Lung (tissue), 12 donors: ENCODE measurements around the gene DNAH7. TPM values are rescaled to one million over a fixed set of nuclear protein-coding genes. Genes with fewer than 3 reads are reported as not detected.

Experiments used
- ATAC-seq: fragments of 200-7000 bp; cut with Tn5 transposase; one replicate; pipeline ENCODE4 v1.9.1; 2020; ENCODE audit warnings: moderate number of reproducible peaks; ENCODE audit not compliant: insufficient read depth, low FRiP score
- DNase-seq, 3 donors: peaks; one replicate each; pipeline ENCODE4 v3.0.0-alpha.2; 2013 to 2017
- H3K27ac ChIP-seq, 2 donors: one replicate each; pipeline ENCODE4 v1.5.1; 2013; ENCODE audit warnings: mild to moderate bottlenecking in 2 of 2, moderate library complexity in 2 of 2, control low read depth in 1 of 2, inconsistent platforms in 1 of 2, low read depth in 1 of 2, low read length in 1 of 2
- H3K27me3 ChIP-seq, 3 donors: one replicate each; pipeline ENCODE4 v1.5.1; 2013; ENCODE audit warnings: low read length in 2 of 3; ENCODE audit not compliant: control insufficient read depth in 3 of 3, insufficient read depth in 3 of 3
- H3K36me3 ChIP-seq, 4 donors: one replicate each; pipeline ENCODE4 v1.5.1; 2013; ENCODE audit warnings: low read length in 4 of 4, mild to moderate bottlenecking in 1 of 4, moderate library complexity in 1 of 4; ENCODE audit not compliant: control insufficient read depth in 4 of 4, insufficient read depth in 4 of 4
- H3K4me1 ChIP-seq, 5 donors: one replicate each; pipeline ENCODE4 v1.5.1; 2013; ENCODE audit warnings: low read length in 5 of 5, mild to moderate bottlenecking in 2 of 5, moderate library complexity in 1 of 5; ENCODE audit not compliant: control insufficient read depth in 5 of 5, insufficient read depth in 5 of 5
- H3K4me3 ChIP-seq: one replicate; pipeline ENCODE4 v1.5.1; 2013; ENCODE audit warnings: mild to moderate bottlenecking, control low read depth, moderate library complexity
- H3K9ac ChIP-seq, 2 donors: one replicate each; pipeline ENCODE4 v1.5.1; 2013; ENCODE audit warnings: low read length in 2 of 2, control low read depth in 1 of 2; ENCODE audit not compliant: insufficient read depth in 1 of 2
- H3K9me3 ChIP-seq, 4 donors: one replicate each; pipeline ENCODE4 v1.5.1; 2013; ENCODE audit warnings: low read length in 3 of 4, mild to moderate bottlenecking in 1 of 4, moderate library complexity in 1 of 4; ENCODE audit not compliant: control insufficient read depth in 4 of 4, insufficient read depth in 3 of 4
- WGBS, 2 donors: extraction: QIAGEN DNeasy Blood & Tissue Kit; methylation state at CpG; one replicate each; pipeline ENCODE4 v1.1.7; 2013; 5-methylcytosine and 5-hydroxymethylcytosine counted together
- polyA plus RNA-seq, 2 donors: library from polyadenylated mRNA; stranded (reverse); fragments of 200-250 nt; gene quantifications; one replicate each; pipeline ENCODE4 v1.2.1, GENCODE V29; 2013
- total RNA-seq, 2 donors: library from RNA; depleted of rRNA in 1 of 2; stranded (reverse); fragments of >200 nt in 1 of 2; gene quantifications; one replicate each; pipeline ENCODE4 v1.2.1, GENCODE V29; 2014 to 2021
- TF ChIP-seq, protein P1 (sequence below): IDR thresholded peaks from 2 replicates; pipeline ENCODE4 v1.5.1; 2012; ENCODE audit warnings: mild to moderate bottlenecking; ENCODE audit errors: control extremely low read depth, extremely low read depth
- donor health status: control.
- donor health status: control.
- donor health status: Bipolar disorder and iron deficiency.
- donor health status: healthy.
- donor health status: DM: yes; HTN: yes; CAD: no.

The DNAH7 gene
- total and polyA plus RNA-seq, 4 donors, result 1.9 to 32.9 (median 11.3) TPM

DNA sequence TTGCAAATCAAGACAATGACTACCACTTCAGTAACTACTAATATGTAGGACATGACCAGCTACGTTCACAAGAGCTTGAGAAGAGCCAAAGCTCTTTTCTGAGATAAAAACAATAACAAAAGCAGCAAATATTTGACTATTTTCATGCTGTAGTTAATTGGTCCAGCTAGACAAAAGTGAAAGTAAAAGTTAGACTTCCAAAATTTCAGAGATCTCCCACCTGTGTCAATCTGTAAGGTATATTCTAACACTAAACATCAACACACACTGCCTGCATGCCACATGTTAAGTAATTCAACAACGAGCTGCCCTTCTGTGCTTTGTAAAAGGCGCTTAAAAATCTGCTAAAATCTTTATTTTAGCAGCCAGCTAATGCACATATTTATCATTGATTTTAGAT lies 225.7 kb downstream of the DNAH7 start:
- ATAC-seq (no peak), DNase-seq (no peak)
- no peak overlapping the region for H3K9ac ChIP-seq
- no peaks in the 10 kb centered on the region for H3K9me3 ChIP-seq
- no peaks in the 10 kb centered on the region for H3K36me3 ChIP-seq
- H3K4me3 ChIP-seq, result no peak overlapping the region
- H3K27ac ChIP-seq, result no peak overlapping the region
- H3K4me1 ChIP-seq, result no peaks in the 10 kb centered on the region
- WGBS, 2 donors, result 69 to 77% methylated on average over 3 of the region's 3 CpGs
- TF ChIP-seq, protein P1, sequence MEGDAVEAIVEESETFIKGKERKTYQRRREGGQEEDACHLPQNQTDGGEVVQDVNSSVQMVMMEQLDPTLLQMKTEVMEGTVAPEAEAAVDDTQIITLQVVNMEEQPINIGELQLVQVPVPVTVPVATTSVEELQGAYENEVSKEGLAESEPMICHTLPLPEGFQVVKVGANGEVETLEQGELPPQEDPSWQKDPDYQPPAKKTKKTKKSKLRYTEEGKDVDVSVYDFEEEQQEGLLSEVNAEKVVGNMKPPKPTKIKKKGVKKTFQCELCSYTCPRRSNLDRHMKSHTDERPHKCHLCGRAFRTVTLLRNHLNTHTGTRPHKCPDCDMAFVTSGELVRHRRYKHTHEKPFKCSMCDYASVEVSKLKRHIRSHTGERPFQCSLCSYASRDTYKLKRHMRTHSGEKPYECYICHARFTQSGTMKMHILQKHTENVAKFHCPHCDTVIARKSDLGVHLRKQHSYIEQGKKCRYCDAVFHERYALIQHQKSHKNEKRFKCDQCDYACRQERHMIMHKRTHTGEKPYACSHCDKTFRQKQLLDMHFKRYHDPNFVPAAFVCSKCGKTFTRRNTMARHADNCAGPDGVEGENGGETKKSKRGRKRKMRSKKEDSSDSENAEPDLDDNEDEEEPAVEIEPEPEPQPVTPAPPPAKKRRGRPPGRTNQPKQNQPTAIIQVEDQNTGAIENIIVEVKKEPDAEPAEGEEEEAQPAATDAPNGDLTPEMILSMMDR, result no peak
- H3K27me3 ChIP-seq, result no peaks in the 10 kb centered on the region

DNA sequence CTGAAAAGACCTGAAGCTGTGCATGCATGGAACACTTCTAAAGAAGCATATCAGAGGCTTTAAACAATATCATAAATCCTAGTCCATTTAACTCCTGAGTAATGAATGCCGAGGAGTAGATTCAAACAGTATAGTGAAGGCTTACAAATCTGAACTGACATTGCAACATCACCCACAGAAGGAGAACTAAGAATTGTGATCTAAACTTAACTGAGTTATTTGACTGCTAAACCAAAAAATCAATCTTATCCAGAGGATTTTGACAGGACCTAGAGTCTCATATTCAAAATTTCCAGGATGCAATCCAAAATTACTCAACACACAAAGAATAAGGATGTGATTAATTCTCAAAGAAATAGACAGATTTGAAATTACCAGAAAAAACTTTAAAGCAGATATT lies 230.6 kb downstream of the DNAH7 start:
- DNase-seq (no peak), ATAC-seq (no peak)
- Histone ChIP-seq H3K9me3 (peaks cover 0 to 3% (median 0%) of the 10 kb centered on the region in 4 donors), H3K27me3 (no peaks in the 10 kb centered on the region), H3K9ac (no peak overlapping the region), H3K27ac (no peak overlapping the region), H3K36me3 (no peaks in the 10 kb centered on the region), H3K4me1 (no peaks in the 10 kb centered on the region), H3K4me3 (no peak overlapping the region)
- 41 to 66% methylated on average over 1 of the region's 1 CpG for WGBS, 2 donors
- TF ChIP-seq, protein P1, result no peak

- Histone ChIP-seq H3K36me3 (no peaks in the 10 kb centered on the region), H3K9ac (no peak overlapping the region), H3K27ac (no peak overlapping the region), H3K4me1 (no peaks in the 10 kb centered on the region), H3K27me3 (no peaks in the 10 kb centered on the region), H3K9me3 (peaks cover 0 to 3% (median 0%) of the 10 kb centered on the region in 4 donors), H3K4me3 (no peak overlapping the region)
- 96% methylated on average over 2 of the region's 2 CpGs for WGBS, 2 donors
- ATAC-seq, result no peak
- no peak for DNase-seq
- TF ChIP-seq, protein P1, result no peak
These were observed 232.6 kb downstream of the DNAH7 start for GRCh38 chr2:195836002-195836401.

DNA sequence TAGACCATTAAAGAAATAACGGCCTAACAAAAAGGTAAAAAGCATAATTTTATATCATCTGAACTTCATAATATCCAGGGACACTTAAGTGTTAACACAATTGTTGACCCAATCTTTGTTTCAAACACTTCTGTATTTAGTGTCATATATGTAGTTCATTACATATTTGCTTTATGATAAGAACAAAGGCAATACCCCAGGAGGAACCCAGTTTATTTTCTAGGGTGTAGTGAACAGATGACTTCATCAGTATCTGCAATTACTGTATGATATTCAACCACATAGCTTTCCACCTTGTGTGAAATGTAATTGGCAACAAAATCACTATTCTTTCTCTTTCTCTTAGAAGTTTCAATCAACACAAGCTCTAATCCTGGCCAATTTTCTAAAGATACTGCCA lies 233.8 kb downstream of the DNAH7 start:
- Histone ChIP-seq H3K27me3 (no peaks in the 10 kb centered on the region), H3K4me1 (no peaks in the 10 kb centered on the region), H3K9me3 (peaks cover 0 to 3% (median 0%) of the 10 kb centered on the region in 4 donors), H3K9ac (no peak overlapping the region), H3K36me3 (no peaks in the 10 kb centered on the region), H3K4me3 (no peak overlapping the region), H3K27ac (no peak overlapping the region)
- TF ChIP-seq, protein P1, result no peak
- DNase-seq, result no peak
- ATAC-seq, result no peak
- 82 to 90% methylated on average over 1 of the region's 1 CpG for WGBS, 2 donors
